ENCODE measurements around the gene MAP4K3. TPM values are rescaled to one million over a fixed set of nuclear protein-coding genes. Genes with fewer than 3 reads are reported as not detected.

The MAP4K3 gene
- total and polyA plus RNA-seq, 5 donors: 18.7 to 50.0 (median 39.5) TPM

- DNase-seq (no peak), ATAC-seq (no peak)
- no peak overlapping the region for H3K4me3 ChIP-seq (ENCODE audit: low read length)
- no peaks in the 10 kb centered on the region for H3K27me3 ChIP-seq (ENCODE audit: control insufficient read depth, insufficient read depth)
- no peak overlapping the region for H3K27ac ChIP-seq (ENCODE audit: low read length)
- WGBS: 61% methylated on average over 3 of the region's 3 CpGs
- intact Hi-C loops (cut with DNase I): no loop called here
- H3K4me1 ChIP-seq (ENCODE audit: control insufficient read depth, insufficient read depth, low read length): peaks cover 4% of the 10 kb centered on the region
- H3K9me3 ChIP-seq (ENCODE audit: control insufficient read depth, low read length): no peaks in the 10 kb centered on the region
Measured at GRCh38 chr2:39470580-39470979, 33.5 kb upstream of the MAP4K3 start.

GRCh38 chr2:39469807-39470206 lies 32.7 kb upstream of the MAP4K3 start:
- WGBS: 10% methylated on average over 3 of the region's 3 CpGs
- Histone ChIP-seq H3K9me3 (ENCODE audit: control insufficient read depth, low read length) (no peaks in the 10 kb centered on the region), H3K4me3 (ENCODE audit: low read length) (no peak overlapping the region), H3K4me1 (ENCODE audit: control insufficient read depth, insufficient read depth, low read length) (peaks cover 4% of the 10 kb centered on the region), H3K27me3 (ENCODE audit: control insufficient read depth, insufficient read depth) (no peaks in the 10 kb centered on the region), H3K27ac (ENCODE audit: low read length) (peak overlapping the region; percentile 43)
- DNase-seq: no peak
- peak; percentile 65 to 83 for ATAC-seq
- intact Hi-C loops (cut with DNase I): no loop called here

GRCh38 chr2:39468579-39469451 lies 31.7 kb upstream of the MAP4K3 start:
- no peaks in the 10 kb centered on the region for H3K27me3 ChIP-seq (ENCODE audit: control insufficient read depth, insufficient read depth)
- H3K27ac ChIP-seq (ENCODE audit: low read length): peak overlapping the region; percentile 51
- intact Hi-C loops (cut with DNase I): no loop called here
- ATAC-seq (peak; percentile 35 to 50), DNase-seq (no peak)
- 65% methylated on average over 4 of the region's 4 CpGs for WGBS
- peaks cover 4% of the 10 kb centered on the region for H3K4me1 ChIP-seq (ENCODE audit: control insufficient read depth, insufficient read depth, low read length)
- no peak overlapping the region for H3K4me3 ChIP-seq (ENCODE audit: low read length)
- H3K9me3 ChIP-seq (ENCODE audit: control insufficient read depth, low read length): no peaks in the 10 kb centered on the region

- no peak for DNase-seq
- intact Hi-C loops (cut with DNase I): no loop called here
- Histone ChIP-seq H3K27ac (ENCODE audit: low read length) (no peak overlapping the region), H3K9me3 (ENCODE audit: control insufficient read depth, low read length) (no peaks in the 10 kb centered on the region), H3K4me1 (ENCODE audit: control insufficient read depth, insufficient read depth, low read length) (peaks cover 4% of the 10 kb centered on the region), H3K27me3 (ENCODE audit: control insufficient read depth, insufficient read depth) (no peaks in the 10 kb centered on the region), H3K4me3 (ENCODE audit: low read length) (no peak overlapping the region)
- no peak for ATAC-seq
- 98% methylated on average over 6 of the region's 6 CpGs for WGBS
Measured at GRCh38 chr2:39466311-39466710, 29.2 kb upstream of the MAP4K3 start.

- no peak overlapping the region for H3K27ac ChIP-seq (ENCODE audit: low read length)
- no peak overlapping the region for H3K4me3 ChIP-seq (ENCODE audit: low read length)
- intact Hi-C loops (cut with DNase I): no loop called here
- H3K9me3 ChIP-seq (ENCODE audit: control insufficient read depth, low read length): no peaks in the 10 kb centered on the region
- no peak for DNase-seq
- H3K4me1 ChIP-seq (ENCODE audit: control insufficient read depth, insufficient read depth, low read length): peaks cover 3% of the 10 kb centered on the region
- H3K27me3 ChIP-seq (ENCODE audit: control insufficient read depth, insufficient read depth): no peaks in the 10 kb centered on the region
- ATAC-seq: no peak
- WGBS: 57% methylated on average over 1 of the region's 1 CpG
Measured at GRCh38 chr2:39464864-39465263, 27.8 kb upstream of the MAP4K3 start.

- 95% methylated on average over 2 of the region's 2 CpGs for WGBS
- ATAC-seq: no peak
- no peak overlapping the region for H3K27ac ChIP-seq (ENCODE audit: low read length)
- no peaks in the 10 kb centered on the region for H3K27me3 ChIP-seq (ENCODE audit: control insufficient read depth, insufficient read depth)
- no peaks in the 10 kb centered on the region for H3K4me1 ChIP-seq (ENCODE audit: control insufficient read depth, insufficient read depth, low read length)
- intact Hi-C loops (cut with DNase I): no loop called here
- no peaks in the 10 kb centered on the region for H3K9me3 ChIP-seq (ENCODE audit: control insufficient read depth, low read length)
- DNase-seq: no peak
- no peak overlapping the region for H3K4me3 ChIP-seq (ENCODE audit: low read length)
Measured at GRCh38 chr2:39455826-39456225, 18.7 kb upstream of the MAP4K3 start.

GRCh38 chr2:39452396-39452795 lies 15.3 kb upstream of the MAP4K3 start:
- no peaks in the 10 kb centered on the region for H3K4me1 ChIP-seq (ENCODE audit: control insufficient read depth, insufficient read depth, low read length)
- no peaks in the 10 kb centered on the region for H3K9me3 ChIP-seq (ENCODE audit: control insufficient read depth, low read length)
- no peak overlapping the region for H3K27ac ChIP-seq (ENCODE audit: low read length)
- intact Hi-C loops (cut with DNase I): no loop called here
- no peak overlapping the region for H3K4me3 ChIP-seq (ENCODE audit: low read length)
- DNase-seq (no peak), ATAC-seq (no peak)
- WGBS: 97% methylated on average over 5 of the region's 5 CpGs
- H3K27me3 ChIP-seq (ENCODE audit: control insufficient read depth, insufficient read depth): no peaks in the 10 kb centered on the region

GRCh38 chr2:39451954-39452353 lies 14.9 kb upstream of the MAP4K3 start:
- Histone ChIP-seq H3K4me3 (ENCODE audit: low read length) (no peak overlapping the region), H3K27me3 (ENCODE audit: control insufficient read depth, insufficient read depth) (no peaks in the 10 kb centered on the region), H3K4me1 (ENCODE audit: control insufficient read depth, insufficient read depth, low read length) (no peaks in the 10 kb centered on the region), H3K27ac (ENCODE audit: low read length) (no peak overlapping the region), H3K9me3 (ENCODE audit: control insufficient read depth, low read length) (no peaks in the 10 kb centered on the region)
- DNase-seq (no peak), ATAC-seq (no peak)
- intact Hi-C loops (cut with DNase I): no loop called here

- Histone ChIP-seq H3K27ac (ENCODE audit: low read length) (no peak overlapping the region), H3K27me3 (ENCODE audit: control insufficient read depth, insufficient read depth) (no peaks in the 10 kb centered on the region), H3K4me1 (ENCODE audit: control insufficient read depth, insufficient read depth, low read length) (no peaks in the 10 kb centered on the region), H3K9me3 (ENCODE audit: control insufficient read depth, low read length) (no peaks in the 10 kb centered on the region), H3K4me3 (ENCODE audit: low read length) (no peak overlapping the region)
- 95% methylated on average over 3 of the region's 3 CpGs for WGBS
- ATAC-seq (no peak), DNase-seq (no peak)
- intact Hi-C loops (cut with DNase I): no loop called here
Measured at GRCh38 chr2:39448169-39448502, 11.1 kb upstream of the MAP4K3 start.

- Histone ChIP-seq H3K27ac (ENCODE audit: low read length) (no peak overlapping the region), H3K4me1 (ENCODE audit: control insufficient read depth, insufficient read depth, low read length) (no peaks in the 10 kb centered on the region), H3K9me3 (ENCODE audit: control insufficient read depth, low read length) (no peaks in the 10 kb centered on the region), H3K4me3 (ENCODE audit: low read length) (no peak overlapping the region), H3K27me3 (ENCODE audit: control insufficient read depth, insufficient read depth) (no peaks in the 10 kb centered on the region)
- WGBS: 98% methylated on average over 6 of the region's 6 CpGs
- DNase-seq (no peak), ATAC-seq (no peak)
- intact Hi-C loops (cut with DNase I): no loop called here
Measured at GRCh38 chr2:39447266-39448168, 10.4 kb upstream of the MAP4K3 start.

GRCh38 chr2:39445934-39446333 lies 8.8 kb upstream of the MAP4K3 start:
- Histone ChIP-seq H3K9me3 (ENCODE audit: control insufficient read depth, low read length) (no peaks in the 10 kb centered on the region), H3K27ac (ENCODE audit: low read length) (no peak overlapping the region), H3K27me3 (ENCODE audit: control insufficient read depth, insufficient read depth) (no peaks in the 10 kb centered on the region), H3K4me1 (ENCODE audit: control insufficient read depth, insufficient read depth, low read length) (no peaks in the 10 kb centered on the region), H3K4me3 (ENCODE audit: low read length) (no peak overlapping the region)
- intact Hi-C loops (cut with DNase I): no loop called here
- ATAC-seq (no peak), DNase-seq (no peak)
- WGBS: 93% methylated on average over 3 of the region's 3 CpGs

All from right cardiac atrium (tissue), 5 donors.